ENCODE results near the gene SH2B3. TPM values are rescaled to one million over a fixed set of nuclear protein-coding genes. Genes with fewer than 3 reads are reported as not detected.

The SH2B3 gene
- total RNA-seq, 1 donor from 2014 or later: 36.4 TPM

DNA sequence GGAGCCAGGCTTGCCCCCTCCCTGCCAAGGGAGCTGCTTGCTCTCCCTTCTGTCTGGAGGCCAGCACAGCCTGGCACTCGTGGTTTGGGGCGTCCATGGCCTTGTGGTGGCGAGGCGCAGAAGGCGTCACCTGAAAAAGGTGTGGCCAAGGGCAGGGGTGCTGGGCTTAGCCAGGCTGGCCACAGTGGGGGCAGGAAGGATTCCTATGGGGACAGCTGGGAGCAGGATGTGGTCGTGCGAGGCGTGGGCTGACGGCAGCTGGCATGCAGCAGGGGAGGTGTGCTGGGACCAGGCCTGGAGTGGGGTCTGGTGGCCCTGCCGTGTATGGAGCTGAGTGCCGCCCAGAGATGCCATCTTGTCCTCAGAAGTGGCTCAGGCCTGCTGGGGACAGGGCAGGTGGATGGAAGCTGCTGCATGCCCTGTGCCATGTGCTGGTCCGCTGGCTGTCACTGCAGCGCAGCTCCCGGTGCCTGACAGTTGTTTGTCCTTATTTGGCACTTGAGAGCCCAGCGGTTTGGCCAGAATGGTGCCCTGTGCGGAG is 30.0 kb downstream of the SH2B3 start:
- H3K4me3 Mint-ChIP-seq (ENCODE audit: unreplicated experiment): no peak overlapping the region
- no peak for DNase-seq (ENCODE audit: extremely low spot score, unreplicated experiment)
- peaks cover 69% of the 10 kb centered on the region for H3K4me1 Mint-ChIP-seq (ENCODE audit: unreplicated experiment)
- TF ChIP-seq CTCF (IDR thresholded peaks at IDR 0.05): no peak
- H3K36me3 Mint-ChIP-seq (ENCODE audit: unreplicated experiment): peaks cover 4% of the 10 kb centered on the region
- no peaks in the 10 kb centered on the region for H3K27me3 Mint-ChIP-seq (ENCODE audit: unreplicated experiment)
- peak overlapping the region; percentile 90 for H3K27ac Mint-ChIP-seq (ENCODE audit: unreplicated experiment)
- no peaks in the 10 kb centered on the region for H3K9me3 Mint-ChIP-seq (ENCODE audit: unreplicated experiment)

DNA sequence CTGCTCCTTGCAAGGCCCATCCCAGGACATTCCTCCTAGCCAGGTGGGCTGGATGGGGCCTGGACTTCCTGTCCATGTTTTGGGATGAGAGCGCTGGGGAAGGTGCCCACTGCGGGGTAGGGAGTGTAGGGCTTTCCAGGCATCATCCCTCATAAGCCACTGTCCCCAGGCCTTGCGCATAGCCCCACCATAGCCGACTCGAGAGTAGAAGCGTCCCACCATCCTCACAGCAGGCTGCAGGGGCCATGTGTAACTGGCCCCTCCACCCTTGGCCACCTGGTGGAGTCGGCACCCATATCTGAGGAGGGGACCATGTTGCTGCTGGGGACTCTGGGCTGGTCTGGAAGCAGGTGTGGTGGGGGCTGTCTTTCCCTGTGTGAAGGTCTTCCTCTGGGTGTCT is 30.5 kb downstream of the SH2B3 start:
- no peak for DNase-seq (ENCODE audit: extremely low spot score, unreplicated experiment)
- peaks cover 4% of the 10 kb centered on the region for H3K36me3 Mint-ChIP-seq (ENCODE audit: unreplicated experiment)
- no peak for TF ChIP-seq CTCF (IDR thresholded peaks at IDR 0.05)
- no peak overlapping the region for H3K4me3 Mint-ChIP-seq (ENCODE audit: unreplicated experiment)
- no peaks in the 10 kb centered on the region for H3K9me3 Mint-ChIP-seq (ENCODE audit: unreplicated experiment)
- H3K27ac Mint-ChIP-seq (ENCODE audit: unreplicated experiment): peak overlapping the region; percentile 71
- peaks cover 67% of the 10 kb centered on the region for H3K4me1 Mint-ChIP-seq (ENCODE audit: unreplicated experiment)
- no peaks in the 10 kb centered on the region for H3K27me3 Mint-ChIP-seq (ENCODE audit: unreplicated experiment)

DNA sequence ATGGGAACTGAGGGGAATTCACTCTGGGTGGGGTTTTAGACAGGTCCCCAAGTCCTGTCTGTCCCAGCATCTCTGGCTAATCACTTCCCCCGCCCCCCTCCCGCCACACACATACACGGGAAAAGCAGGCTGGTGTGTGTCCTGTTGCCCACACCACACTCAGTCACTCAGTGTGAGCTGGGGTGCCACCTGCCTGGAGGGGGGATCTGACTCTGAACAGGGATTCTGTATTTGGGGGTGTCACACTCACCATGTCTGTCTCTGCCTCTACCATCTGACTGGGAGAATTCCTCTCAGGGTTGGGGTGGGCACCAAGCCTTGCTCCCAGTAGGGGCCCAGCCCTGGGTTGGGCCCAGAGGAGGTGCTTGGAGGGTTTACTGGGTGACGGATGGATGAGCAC is 31.1 kb downstream of the SH2B3 start:
- peaks cover 63% of the 10 kb centered on the region for H3K4me1 Mint-ChIP-seq (ENCODE audit: unreplicated experiment)
- H3K9me3 Mint-ChIP-seq (ENCODE audit: unreplicated experiment): no peaks in the 10 kb centered on the region
- H3K4me3 Mint-ChIP-seq (ENCODE audit: unreplicated experiment): no peak overlapping the region
- TF ChIP-seq CTCF (IDR thresholded peaks at IDR 0.05): no peak
- no peaks in the 10 kb centered on the region for H3K27me3 Mint-ChIP-seq (ENCODE audit: unreplicated experiment)
- peak overlapping the region; percentile 71 for H3K27ac Mint-ChIP-seq (ENCODE audit: unreplicated experiment)
- peaks cover 4% of the 10 kb centered on the region for H3K36me3 Mint-ChIP-seq (ENCODE audit: unreplicated experiment)
- no peak for DNase-seq (ENCODE audit: extremely low spot score, unreplicated experiment)

DNA sequence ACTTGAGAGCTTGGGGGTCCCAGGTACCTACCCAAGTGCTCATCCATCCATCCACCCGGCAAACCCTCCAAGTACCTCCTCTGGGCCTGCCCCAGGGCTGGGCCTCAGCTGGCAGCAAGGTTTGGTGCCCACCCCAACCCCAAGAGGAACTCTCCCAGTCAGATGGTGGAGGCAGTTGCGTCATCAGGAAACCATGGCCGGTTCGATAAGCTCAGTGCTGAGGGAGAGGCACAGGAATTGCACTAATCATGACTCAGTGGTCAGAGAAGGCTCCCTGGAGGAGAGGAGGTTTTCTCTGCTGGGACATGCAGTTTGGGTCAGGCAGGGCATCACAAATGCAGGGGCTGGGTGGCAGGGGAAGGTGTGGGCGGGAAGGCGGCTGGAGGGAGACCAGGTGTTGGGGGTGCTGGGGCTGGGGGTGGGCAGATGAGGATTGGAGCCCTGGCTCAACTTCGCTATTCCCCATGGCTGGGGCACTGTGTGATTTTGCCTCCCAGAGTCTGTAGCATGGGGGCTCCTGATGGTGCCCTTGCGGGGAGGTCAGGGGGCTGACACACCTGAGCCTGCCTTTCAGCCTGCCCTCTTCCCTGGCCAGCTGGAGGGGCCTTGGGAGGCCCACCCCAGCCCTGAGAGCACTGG is 32.2 kb downstream of the SH2B3 start:
- Mint-ChIP-seq H3K4me1 (ENCODE audit: unreplicated experiment) (peaks cover 53% of the 10 kb centered on the region), H3K36me3 (ENCODE audit: unreplicated experiment) (peaks cover 6% of the 10 kb centered on the region), H3K9me3 (ENCODE audit: unreplicated experiment) (no peaks in the 10 kb centered on the region), H3K27me3 (ENCODE audit: unreplicated experiment) (no peaks in the 10 kb centered on the region), H3K4me3 (ENCODE audit: unreplicated experiment) (no peak overlapping the region), H3K27ac (ENCODE audit: unreplicated experiment) (peak overlapping the region; percentile 78)
- no peak for DNase-seq (ENCODE audit: extremely low spot score, unreplicated experiment)
- TF ChIP-seq CTCF (IDR thresholded peaks at IDR 0.05): no peak

DNA sequence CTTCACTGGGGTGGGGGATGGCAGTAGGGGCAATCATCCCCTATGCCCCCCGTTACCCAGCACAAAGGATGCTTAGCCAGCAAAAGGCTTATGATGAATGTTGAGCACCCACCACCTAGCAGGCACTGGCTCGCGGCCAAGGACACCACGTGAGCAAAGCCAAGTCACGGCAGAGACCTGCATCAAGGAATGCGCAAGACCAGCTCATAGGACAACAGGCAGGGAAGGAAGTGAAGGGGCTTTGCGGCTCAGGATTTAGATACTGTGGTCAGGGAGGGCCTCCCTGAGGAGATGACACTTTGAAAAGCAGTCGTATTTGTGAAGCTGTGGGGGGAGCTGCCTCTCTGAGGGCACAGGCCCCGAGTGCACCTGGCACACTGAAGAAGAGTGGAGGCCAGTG is 32.8 kb downstream of the SH2B3 start:
- no peak for DNase-seq (ENCODE audit: extremely low spot score, unreplicated experiment)
- peaks cover 56% of the 10 kb centered on the region for H3K4me1 Mint-ChIP-seq (ENCODE audit: unreplicated experiment)
- no peak for TF ChIP-seq CTCF (IDR thresholded peaks at IDR 0.05)
- H3K27me3 Mint-ChIP-seq (ENCODE audit: unreplicated experiment): no peaks in the 10 kb centered on the region
- no peak overlapping the region for H3K4me3 Mint-ChIP-seq (ENCODE audit: unreplicated experiment)
- H3K9me3 Mint-ChIP-seq (ENCODE audit: unreplicated experiment): no peaks in the 10 kb centered on the region
- peak overlapping the region; percentile 66 for H3K27ac Mint-ChIP-seq (ENCODE audit: unreplicated experiment)
- H3K36me3 Mint-ChIP-seq (ENCODE audit: unreplicated experiment): peaks cover 10% of the 10 kb centered on the region
